Lower lobe of right lung (tissue), 2 donors: ENCODE results near the gene SEPTIN11. TPM values are rescaled to one million over a fixed set of nuclear protein-coding genes. Genes with fewer than 3 reads are reported as not detected.
"Not testable (repeated sequence)": the region's sequence is repeated elsewhere in the genome, so short reads cannot be mapped to it uniquely, and the experiment has no call there.

Experiments
- ATAC-seq, 2 donors: fragments of 200-7000 bp; cut with Tn5 transposase; one replicate each; pipeline ENCODE4 v1.9.1; 2020 to 2022; ENCODE audit warnings: mild to moderate bottlenecking in 2 of 2, moderate library complexity in 2 of 2
- DNase-seq: peaks from one replicate; pipeline ENCODE4 v3.0.0-alpha.2; 2020
- H3K27ac ChIP-seq: fragments of 200-600 bp; one replicate; pipeline ENCODE4 v1.8.0; 2022
- H3K27me3 ChIP-seq: fragments of 200-600 bp; one replicate; pipeline ENCODE4 v1.8.0; 2022; ENCODE audit warnings: low read depth
- H3K36me3 ChIP-seq: fragments of 200-600 bp; one replicate; pipeline ENCODE4 v1.8.0; 2022; ENCODE audit warnings: mild to moderate bottlenecking
- H3K4me1 ChIP-seq: fragments of 200-600 bp; one replicate; pipeline ENCODE4 v1.8.0; 2022
- H3K4me3 ChIP-seq: fragments of 200-600 bp; one replicate; pipeline ENCODE4 v1.8.0; 2022; ENCODE audit warnings: mild to moderate bottlenecking
- H3K9me3 ChIP-seq: fragments of 200-600 bp; one replicate; pipeline ENCODE4 v1.8.0; 2022
- intact Hi-C: fragments of 100-400 bp; cut with DNase I; formaldehyde crosslinking; loops from one replicate; pipeline ENCODE4 v1.11.0; 2022
- total RNA-seq: library from RNA; stranded (reverse); fragmentation: NEBNext Ultra II Directional; extraction: Animal tissue kit (Norgen Biotek cat#: 25700); gene quantifications from one replicate; pipeline ENCODE4 v1.2.1, GENCODE V29; 2021
- TF ChIP-seq, protein P1 (sequence below): fragments of 200-600 bp; IDR thresholded peaks from one replicate; pipeline ENCODE4 v1.8.0; 2022; ENCODE audit warnings: antibody characterized with exemption, mild to moderate bottlenecking
- donor health status: DM: no; HTN: yes; CAD: no; lungs with severe emphysema.

SEPTIN11 gene
- total RNA-seq, 1 donor from 2014 or later: 127 TPM

DNA sequence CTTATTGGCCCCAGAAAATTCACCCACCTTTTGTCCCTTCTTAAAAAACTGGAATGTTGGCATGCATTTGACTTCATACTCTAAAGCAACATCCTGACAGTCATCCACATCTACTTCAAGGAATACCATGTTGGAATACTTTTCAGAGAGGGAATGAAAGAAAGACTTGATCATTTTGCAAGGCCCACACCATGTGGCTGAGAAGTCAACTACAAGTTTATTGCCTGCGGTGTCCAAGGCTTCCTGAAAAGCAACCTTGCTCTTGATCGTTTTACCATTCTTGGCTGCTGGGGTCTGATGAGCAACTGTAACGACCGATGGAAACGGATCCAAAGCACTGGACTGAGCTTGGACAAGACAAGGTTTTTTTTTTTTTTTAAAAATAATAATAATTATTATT is 9.3 kb downstream of the SEPTIN11 start:
- intact Hi-C loops: no loop called here
- Histone ChIP-seq H3K4me1 (peaks cover 41% of the 10 kb centered on the region), H3K27ac (no peak overlapping the region), H3K4me3 (no peak overlapping the region), H3K36me3 (no peaks in the 10 kb centered on the region), H3K9me3 (no peaks in the 10 kb centered on the region), H3K27me3 (no peaks in the 10 kb centered on the region)
- no peak for DNase-seq
- no peak for ATAC-seq
- TF ChIP-seq, protein P1, sequence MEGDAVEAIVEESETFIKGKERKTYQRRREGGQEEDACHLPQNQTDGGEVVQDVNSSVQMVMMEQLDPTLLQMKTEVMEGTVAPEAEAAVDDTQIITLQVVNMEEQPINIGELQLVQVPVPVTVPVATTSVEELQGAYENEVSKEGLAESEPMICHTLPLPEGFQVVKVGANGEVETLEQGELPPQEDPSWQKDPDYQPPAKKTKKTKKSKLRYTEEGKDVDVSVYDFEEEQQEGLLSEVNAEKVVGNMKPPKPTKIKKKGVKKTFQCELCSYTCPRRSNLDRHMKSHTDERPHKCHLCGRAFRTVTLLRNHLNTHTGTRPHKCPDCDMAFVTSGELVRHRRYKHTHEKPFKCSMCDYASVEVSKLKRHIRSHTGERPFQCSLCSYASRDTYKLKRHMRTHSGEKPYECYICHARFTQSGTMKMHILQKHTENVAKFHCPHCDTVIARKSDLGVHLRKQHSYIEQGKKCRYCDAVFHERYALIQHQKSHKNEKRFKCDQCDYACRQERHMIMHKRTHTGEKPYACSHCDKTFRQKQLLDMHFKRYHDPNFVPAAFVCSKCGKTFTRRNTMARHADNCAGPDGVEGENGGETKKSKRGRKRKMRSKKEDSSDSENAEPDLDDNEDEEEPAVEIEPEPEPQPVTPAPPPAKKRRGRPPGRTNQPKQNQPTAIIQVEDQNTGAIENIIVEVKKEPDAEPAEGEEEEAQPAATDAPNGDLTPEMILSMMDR: no peak

DNA sequence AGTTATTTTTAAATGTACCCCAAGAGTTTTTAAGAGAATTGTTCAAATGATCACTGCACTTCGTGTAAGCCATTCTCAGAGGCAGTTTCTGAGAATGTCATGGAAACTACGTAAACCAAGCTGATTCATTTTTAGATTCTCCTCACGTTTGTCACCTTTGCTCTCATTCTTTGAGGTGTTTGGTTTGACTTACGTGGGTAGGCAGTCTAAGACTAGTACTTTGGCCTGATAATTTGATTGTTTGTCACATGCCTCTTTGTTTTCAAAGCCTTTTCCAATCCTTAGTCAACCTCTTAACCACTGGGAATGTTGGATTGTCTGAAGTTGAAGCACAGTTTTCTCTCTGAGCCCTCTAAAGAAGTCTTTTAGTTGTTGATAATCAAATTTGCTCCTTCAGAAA is 10.5 kb downstream of the SEPTIN11 start:
- TF ChIP-seq, protein P1: no peak
- intact Hi-C loops: no loop called here
- Histone ChIP-seq H3K36me3 (no peaks in the 10 kb centered on the region), H3K9me3 (no peaks in the 10 kb centered on the region), H3K27ac (no peak overlapping the region), H3K4me1 (peaks cover 30% of the 10 kb centered on the region), H3K4me3 (no peak overlapping the region), H3K27me3 (no peaks in the 10 kb centered on the region)
- ATAC-seq (no peak), DNase-seq (no peak)

DNA sequence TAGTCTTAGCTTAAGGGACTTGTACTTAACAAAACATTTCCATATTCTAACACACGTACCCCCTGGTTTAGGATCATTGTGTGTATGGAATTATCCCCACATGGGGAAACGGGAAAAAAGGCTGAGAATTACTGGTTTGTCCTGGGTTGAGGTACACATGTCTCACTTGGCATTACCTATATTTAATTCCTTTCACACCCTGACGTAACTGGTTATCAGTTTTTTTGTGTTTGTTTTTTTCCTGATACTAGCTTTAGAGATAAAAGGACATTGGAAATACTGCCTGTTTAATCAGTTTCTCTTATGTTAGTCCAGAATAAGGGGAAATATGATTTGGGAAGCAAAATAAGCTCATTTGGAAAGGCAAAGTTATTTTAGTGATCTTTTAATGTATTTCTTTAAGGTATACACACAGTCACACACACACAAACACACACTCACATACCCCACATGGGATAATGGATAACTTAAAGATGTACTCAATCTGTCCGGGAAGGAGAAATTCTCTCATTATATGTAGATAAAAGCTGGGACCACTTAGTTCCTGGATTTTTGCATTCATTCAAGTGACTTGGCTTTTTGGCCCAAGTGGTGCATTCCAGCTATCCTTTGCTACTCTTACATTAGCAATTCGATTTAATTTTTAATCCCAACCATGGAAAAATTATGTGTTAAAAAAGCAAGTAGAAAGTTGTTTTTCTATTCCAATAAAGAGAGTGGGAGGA is 13.0 kb downstream of the SEPTIN11 start:
- no peaks in the 10 kb centered on the region for H3K27me3 ChIP-seq
- H3K9me3 ChIP-seq: no peaks in the 10 kb centered on the region
- intact Hi-C loops: no loop called here
- H3K4me3 ChIP-seq: no peak overlapping the region
- DNase-seq: no peak
- peaks cover 18% of the 10 kb centered on the region for H3K4me1 ChIP-seq
- no peak for ATAC-seq
- no peak overlapping the region for H3K27ac ChIP-seq
- TF ChIP-seq, protein P1: no peak
- H3K36me3 ChIP-seq: no peaks in the 10 kb centered on the region

DNA sequence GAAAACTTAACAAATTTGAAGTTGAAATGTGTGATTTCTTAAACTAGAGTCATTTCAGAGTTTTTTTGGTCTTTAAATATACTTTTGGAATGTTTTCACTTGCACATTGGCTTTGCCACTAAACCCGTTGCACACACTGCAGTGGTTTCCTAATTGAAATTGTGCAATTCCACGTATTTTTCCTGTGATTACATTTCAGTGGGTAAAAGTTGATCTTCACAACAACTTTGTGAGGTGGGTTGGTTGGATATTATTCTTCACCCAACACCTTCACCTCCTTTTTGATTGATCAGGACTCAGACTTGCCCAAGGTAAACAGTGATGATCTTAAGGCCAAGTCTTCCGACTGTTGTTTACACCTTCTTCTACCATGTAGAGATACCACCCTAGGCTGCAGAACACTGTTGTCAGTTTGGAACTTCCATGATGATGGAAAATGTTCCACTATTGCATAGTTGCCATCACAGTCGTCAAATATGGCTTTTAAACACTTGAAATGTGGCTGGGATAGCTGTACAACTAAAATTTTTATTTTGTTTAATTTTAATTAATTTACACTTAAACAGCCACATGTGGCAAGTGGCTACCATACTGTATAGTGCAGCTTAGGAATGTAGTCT is 13.7 kb downstream of the SEPTIN11 start:
- H3K9me3 ChIP-seq: no peaks in the 10 kb centered on the region
- intact Hi-C loops: no loop called here
- DNase-seq (no peak), ATAC-seq (no peak)
- TF ChIP-seq, protein P1: no peak
- no peaks in the 10 kb centered on the region for H3K27me3 ChIP-seq
- H3K4me1 ChIP-seq: peaks cover 18% of the 10 kb centered on the region
- H3K27ac ChIP-seq: no peak overlapping the region
- H3K36me3 ChIP-seq: no peaks in the 10 kb centered on the region
- no peak overlapping the region for H3K4me3 ChIP-seq

DNA sequence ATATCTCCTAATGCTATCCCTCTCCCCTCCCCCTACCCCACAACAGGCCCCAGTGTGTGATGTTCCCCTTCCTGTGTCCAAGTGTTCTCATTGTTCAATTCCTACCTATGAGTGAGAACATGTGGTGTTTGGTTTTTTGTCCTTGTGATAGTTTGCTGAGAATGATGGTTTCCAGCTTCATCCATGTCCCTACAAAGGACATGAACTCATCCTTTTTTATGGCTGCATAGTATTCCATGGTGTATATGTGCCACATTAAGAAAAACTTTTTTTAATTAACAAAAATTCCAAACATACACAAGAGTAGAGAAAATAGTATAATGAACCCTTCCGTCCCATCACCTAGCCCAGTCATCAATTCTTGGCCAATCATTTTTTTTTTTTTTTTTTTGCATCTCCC is 14.4 kb downstream of the SEPTIN11 start:
- H3K27me3 ChIP-seq, ATAC-seq, H3K9me3 ChIP-seq, DNase-seq, H3K27ac ChIP-seq, H3K36me3 ChIP-seq, H3K4me3 ChIP-seq, intact Hi-C loops: not testable (repeated sequence)
- H3K4me1 ChIP-seq: peaks cover 18% of the 10 kb centered on the region

DNA sequence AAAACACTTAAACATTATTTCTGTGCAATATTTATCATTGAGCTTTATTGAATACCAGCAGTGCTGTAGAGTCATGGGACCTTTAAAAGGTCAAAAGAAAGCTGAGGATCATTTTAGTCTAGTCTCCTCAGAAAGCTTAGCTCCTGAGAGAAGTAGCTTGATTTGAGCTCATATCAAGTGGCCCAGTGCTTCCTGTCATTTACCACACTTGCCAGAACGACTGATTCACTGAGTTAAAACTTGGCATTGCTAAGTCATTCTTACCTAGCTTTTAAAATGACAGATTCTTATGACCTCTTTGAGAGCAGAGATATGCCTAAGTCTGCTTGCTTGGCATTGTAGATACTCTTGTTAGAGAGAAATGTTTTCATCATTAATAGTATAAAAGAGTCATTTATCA is 15.2 kb downstream of the SEPTIN11 start:
- no peaks in the 10 kb centered on the region for H3K36me3 ChIP-seq
- no peaks in the 10 kb centered on the region for H3K27me3 ChIP-seq
- intact Hi-C loops: no loop called here
- H3K27ac ChIP-seq: no peak overlapping the region
- TF ChIP-seq, protein P1: no peak
- H3K4me1 ChIP-seq: peaks cover 18% of the 10 kb centered on the region
- H3K9me3 ChIP-seq: no peaks in the 10 kb centered on the region
- ATAC-seq (no peak), DNase-seq (no peak)
- no peak overlapping the region for H3K4me3 ChIP-seq
